Measurements from ENCODE around the gene S100Z.
"Not testable (repeated sequence)": the region's sequence is repeated elsewhere in the genome, so short reads cannot be mapped to it uniquely, and the experiment has no call there.

S100Z gene

DNA sequence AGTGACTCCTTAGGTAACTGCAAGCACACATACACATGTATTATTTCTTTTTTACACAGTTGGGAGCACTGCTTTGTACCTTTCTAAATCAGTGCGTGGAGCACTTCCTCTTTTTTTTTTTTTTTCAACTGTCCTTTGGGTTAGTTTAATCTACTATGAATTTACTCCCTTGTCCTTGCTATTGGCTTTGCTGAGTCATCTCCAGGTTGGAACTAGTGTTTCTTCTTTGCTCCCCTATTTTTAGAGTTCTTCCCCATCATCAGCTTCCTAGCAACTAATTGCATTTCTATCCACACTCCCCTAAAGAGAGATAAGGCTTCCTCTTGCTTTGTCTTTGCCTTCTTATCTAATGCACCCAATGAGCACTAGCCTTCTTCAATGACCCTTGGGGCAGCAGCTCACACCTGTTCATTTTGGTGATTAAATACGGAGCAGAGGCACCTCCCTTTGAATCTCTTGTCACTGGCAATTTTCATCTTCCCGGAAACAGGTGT, 24.3 kb downstream of the S100Z start:
- no peak for DNase-seq (ENCODE audit: low read depth)

DNA sequence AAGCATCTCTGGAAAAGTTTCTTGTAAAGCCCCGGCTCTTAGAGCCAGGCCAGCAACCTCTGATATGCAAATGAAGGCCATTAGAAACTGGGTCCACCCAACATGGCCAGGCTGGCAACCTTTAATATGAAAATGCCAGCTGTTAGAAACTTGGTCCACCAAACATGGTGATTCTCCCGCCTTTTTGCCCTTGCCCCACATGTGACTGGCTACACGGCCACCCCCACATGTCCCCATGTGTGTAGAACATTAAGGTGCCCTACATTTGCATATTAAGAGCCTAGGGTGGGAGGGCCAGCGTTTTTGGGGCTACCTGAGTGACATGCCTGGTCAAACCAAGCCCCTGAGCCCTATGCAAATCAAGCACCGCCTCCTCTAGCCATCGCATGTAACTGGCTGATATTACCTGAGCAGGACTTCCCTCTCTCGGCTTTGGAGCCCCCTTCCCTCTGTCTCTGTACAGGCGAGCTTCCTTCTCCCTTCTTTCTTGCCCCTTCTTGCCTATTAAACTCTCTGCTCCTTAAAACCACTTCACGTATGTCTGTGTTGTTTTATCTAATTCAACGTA, 39.0 kb downstream of the S100Z start:
- no peak for DNase-seq (ENCODE audit: low read depth)

DNA sequence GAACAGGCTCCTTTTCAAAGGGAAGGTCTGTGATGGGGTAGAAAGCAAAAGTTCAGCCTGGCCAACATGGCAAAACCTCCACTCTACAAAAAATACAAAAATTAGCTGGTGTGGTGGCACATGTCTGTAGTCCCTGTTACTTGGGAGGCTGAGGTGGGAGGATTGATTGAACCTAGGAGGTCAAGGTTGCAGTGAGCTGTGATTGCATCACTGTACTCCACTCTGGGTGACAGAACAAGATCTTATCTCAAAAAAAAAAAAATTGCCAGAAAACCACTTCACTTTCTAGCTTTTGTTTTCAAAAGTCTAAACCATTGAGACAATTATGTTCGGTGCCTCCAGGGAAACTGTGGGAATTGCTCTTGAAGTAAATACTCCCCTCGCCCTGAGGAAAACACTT, 43.5 kb downstream of the S100Z start:
- no peak for DNase-seq (ENCODE audit: low read depth)

DNA sequence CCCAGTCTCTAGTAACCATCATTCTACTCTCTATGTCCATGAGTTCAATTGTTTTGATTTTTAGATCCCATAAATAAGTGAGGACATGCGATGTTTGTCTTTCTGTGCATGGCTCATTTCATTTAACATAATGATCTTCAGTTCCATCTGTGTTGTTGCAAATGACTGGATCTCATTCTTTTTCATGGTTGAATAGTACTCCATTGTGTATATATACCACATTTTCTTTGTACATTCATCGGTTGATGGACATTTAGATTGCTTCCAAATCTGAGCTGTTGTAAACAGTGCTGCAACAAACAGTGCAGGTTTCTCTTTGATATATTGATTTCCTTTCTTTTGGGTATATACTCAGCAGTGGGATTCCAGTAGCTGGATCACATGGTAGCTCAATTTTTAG, 46.4 kb downstream of the S100Z start:
- no peak for DNase-seq (ENCODE audit: low read depth)

DNA sequence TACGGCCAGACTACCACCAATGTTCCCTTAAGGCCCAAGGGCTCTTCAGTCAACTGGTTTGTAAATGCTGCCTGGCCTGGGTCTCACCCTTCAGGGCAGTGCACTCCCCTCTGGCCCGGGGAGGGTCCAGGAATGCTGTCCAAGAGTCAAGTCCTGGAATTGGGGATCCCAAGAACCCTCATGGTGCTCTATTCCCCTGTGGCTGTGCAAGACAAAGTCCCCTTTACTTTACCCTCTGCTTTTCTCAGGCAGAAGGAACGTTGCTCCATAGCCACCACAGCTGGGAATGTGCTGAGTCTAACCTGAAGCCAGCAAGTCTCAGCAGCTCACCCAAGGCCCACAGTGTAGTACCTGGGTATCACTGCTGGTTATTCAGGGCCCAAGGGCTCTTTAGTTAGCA, 51.7 kb downstream of the S100Z start:
- DNase-seq (ENCODE audit: low read depth), result no peak

DNA sequence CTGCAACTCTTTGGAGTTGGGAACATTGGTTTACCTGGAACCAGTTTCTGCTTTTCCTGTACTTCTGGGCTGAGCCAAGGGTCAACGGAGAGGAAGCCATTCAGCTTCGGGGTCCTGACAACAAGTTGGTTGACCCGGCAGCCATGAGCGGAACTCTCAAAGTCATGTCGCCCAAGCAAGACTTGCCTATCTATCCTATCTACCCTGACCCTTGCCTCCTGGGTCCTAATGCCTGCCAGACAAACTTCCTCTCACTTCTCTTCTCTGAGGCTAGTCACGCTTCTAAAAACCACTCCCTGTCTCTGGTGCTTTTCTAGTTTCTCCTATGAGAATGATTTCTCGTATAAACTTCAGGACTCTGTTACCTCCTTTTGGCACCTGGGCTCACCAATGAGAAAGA, 58.4 kb downstream of the S100Z start:
- no peak for DNase-seq (ENCODE audit: low read depth)

DNA sequence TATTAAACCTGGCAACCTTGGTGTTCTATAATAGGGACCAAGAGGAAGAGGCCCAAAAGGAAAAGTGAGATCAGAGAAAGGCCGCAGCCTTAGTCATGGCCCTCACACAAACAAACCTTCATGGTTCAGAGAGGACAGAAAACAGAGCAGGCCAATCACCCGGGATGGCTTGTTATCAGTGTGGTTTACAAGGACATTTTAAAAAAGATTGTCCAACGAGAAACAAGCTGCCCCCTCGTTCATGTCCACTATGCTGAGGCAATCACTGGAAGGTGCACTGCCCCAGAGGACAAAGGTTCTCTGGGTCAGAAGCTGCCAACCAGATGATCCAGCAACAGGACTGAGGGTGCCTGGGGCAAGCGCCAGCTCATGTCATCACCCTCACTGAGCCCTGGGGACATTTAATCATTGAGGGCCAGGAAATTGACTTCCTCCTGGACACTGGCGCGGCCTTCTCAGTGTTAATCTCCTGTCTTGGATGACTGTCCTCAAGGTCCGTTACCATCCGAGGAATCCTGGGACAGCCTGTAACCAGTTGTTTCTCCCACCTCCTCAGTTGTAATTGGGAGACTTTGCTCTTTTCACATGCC, 60.6 kb downstream of the S100Z start:
- not testable (repeated sequence) for DNase-seq (ENCODE audit: low read depth)

DNA sequence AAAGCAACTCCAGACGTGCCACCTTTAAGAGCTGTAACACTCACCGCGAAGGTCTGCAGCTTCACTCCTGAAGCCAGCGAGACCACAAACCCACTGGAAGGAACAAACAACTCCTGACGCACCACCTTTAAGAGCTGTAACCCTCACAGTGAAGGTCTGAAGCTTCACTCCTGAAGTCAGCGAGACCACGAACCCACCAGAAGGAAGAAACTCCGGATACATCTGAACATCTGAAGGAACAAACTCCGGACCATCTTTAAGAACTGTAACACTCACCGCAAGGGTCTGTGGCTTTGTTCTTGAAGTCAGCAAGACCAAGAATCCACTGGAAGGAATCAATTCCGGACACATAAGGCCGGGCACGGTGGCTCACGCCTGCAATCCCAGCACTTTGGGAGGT, 64.9 kb downstream of the S100Z start:
- not testable (repeated sequence) for DNase-seq (ENCODE audit: low read depth)

DNA sequence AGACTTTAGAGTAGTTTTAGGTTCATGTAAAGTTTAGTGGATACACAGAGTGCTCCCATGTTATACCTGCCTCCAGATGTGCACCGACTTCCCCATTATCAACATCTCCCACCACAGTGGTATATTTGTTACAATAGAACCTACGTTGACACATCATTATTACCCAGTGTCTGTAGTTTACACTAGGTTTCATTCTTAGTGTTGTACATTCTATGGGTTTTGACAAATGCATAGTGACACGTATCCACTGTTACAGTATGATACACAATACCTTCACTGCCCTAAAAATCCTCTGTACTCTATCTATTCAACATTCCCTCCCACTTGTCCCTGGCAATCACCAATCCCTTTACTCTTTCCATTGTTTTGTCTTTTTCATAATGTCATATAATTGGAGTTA, 68.7 kb downstream of the S100Z start:
- no peak for DNase-seq (ENCODE audit: low read depth)

DNA sequence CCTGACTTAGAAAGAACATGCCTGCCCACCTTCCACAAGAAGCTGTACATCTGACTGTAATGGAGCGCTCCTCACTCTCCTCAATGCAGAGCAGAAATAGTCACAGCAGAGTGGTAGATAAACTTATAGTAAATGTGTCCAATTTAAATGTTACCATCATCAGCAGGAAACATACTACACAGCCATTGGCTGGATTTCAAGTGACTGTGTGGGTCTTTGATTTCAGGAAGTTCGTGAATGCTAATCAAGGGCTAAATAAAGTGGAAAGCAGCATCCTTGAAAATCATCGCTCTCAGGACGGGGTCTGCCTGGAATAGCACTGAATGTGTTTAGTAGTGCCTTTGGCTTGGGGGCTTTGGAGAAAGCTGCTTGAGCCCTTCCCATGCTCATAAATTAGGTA, 70.7 kb downstream of the S100Z start:
- no peak for DNase-seq (ENCODE audit: low read depth)

DNA sequence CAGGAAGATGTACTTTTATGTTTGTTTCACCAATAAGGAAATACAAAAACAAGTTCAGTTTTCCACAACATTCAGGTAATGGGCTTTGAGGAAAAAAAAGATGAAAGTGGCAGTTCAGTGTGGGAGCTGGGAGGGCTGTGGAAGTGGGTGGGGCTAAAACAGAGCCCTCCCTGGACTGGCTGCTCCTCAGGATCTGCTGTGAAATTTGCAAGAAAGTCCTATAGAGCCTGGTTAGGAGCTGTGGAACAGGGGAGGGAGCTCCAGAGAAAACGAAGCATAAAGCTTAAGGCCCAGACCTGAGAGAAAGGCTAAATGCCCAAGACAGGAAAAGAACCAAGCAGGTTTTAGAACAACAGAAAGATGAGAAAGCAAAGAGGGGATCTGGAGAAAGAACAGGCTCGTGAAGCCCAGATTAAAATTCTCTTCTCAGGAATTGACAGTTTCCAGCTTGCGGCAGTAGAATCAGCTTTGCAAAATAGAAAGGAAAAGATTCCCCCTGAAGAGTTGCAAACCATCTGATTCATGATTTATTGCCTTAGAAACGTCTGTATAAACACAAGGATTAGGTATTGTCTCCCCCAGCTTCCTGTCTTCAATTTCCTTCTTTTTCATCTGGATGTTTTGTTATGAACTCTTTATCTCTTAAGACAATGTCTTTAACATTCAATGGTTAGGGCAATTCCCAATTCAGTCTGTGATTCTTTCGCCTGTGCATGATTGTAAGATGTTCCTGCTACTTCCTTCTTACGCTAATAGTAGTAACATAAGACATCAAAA, 76.7 kb downstream of the S100Z start:
- DNase-seq (ENCODE audit: low read depth), result no peak

DNA sequence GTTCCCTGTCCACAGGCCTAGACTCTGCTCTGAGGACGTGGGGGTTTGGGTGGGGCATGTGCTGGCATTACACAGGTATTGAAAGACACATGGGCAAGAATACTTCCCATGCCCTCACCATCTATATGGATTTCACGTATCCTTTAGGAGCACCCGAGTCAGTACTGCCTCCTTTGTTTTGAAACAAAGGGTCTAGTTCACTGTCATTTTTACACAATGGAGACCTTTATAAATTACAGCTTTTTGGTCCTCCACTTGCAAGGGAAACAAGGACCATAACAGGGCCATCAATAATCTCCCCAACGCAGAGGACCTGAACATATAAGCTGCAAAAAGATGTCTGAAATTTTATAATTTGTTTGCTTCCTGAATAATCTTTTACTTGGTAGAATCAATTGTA, 78.1 kb downstream of the S100Z start:
- DNase-seq (ENCODE audit: low read depth), result no peak

DNA sequence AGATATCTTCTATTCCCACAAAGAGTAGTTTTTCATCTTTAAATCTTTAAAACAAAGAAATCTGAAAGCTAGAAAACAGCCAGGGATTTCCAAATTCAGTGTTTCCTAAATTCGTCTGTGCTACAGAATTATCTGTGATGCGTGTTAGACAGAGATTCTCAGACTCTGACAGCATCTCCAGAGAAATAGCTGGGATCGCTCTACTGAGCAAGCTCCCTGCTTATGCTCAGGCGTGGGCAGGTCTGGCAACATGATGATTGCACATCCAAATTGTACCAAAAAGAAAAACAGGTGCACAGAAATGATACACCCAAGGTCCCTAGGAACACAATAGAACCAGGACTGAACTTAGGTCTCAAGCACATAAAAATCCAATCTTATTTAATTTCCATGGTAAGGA, 80.3 kb downstream of the S100Z start:
- no peak for DNase-seq (ENCODE audit: low read depth)

DNA sequence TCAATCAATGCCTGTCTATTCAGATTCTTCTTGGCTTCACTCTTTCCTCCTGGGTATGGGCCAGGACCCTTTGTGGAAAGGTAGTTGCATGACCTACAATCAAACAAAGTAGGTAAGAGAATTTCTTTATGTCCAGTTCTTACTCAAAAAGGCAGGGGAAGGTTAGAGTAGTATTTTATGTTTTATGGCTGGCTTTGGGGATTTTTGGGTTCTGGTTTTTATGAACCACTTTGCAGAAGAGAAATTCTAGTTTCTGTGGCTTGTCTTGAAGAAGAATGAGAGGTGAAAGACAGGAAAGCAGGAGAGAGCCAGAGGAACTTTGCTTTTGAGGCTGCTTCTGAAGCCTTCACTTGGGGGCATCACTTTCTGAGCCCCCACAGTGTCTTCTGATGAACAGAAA, 88.4 kb downstream of the S100Z start:
- no peak for DNase-seq (ENCODE audit: low read depth)

DNA sequence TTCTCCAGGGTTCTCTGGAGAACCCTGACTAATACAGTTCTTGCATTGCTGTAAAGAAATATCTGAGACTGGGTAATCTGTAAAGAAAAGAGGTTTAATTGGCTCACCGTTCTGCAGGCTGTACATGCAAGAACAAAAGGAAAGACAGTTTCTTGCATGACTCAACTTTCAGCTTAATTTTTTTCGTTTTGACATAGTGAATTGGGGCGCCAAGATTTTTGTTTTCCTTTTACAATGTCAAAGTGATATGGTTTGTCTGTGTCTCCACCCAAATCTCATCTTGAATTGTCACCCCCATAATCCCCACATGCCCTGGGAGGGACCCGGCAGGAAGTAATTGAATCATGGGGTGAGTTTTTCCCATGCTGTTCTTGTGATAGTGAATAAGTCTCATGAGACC, 91.2 kb downstream of the S100Z start:
- DNase-seq (ENCODE audit: low read depth), result no peak

DNA sequence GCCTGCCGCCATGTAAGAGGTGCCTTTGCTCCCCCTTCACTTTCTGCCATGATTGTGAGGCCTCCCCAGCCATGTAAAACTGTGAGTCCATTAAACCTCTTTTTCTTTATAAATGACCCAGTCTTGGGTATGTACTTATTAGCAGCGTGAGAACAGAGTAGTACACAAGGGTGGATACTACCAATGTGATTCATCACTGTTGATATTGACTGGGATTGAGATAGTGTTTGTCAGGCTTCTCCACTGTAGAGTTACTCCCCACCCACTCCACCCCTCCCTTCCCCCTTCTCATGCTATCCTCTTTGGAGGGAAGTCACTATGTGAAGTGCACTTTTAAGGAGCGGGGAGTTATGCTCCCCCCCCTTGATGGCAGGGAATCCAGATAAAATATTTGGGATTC, 91.6 kb downstream of the S100Z start:
- DNase-seq (ENCODE audit: low read depth), result no peak

DNA sequence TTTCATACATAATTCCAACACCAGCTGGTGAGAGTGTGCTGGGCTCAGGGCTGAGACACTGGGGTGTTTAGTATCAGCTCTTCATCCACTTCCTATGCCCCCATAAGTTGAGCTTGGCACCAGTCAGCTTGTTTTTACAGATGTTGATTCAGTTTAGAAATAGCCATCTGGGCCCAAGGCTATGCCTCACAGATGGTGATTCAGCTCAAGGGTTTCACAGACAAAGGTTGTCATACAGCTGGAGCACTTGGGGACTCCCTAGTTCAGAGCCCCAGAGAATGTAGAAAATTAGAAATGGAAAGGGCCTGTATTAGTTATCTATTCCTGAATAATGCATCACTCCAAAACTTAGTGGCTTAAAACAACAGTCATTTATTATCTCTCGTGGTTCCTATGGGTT, 92.8 kb downstream of the S100Z start:
- DNase-seq (ENCODE audit: low read depth), result no peak

DNA sequence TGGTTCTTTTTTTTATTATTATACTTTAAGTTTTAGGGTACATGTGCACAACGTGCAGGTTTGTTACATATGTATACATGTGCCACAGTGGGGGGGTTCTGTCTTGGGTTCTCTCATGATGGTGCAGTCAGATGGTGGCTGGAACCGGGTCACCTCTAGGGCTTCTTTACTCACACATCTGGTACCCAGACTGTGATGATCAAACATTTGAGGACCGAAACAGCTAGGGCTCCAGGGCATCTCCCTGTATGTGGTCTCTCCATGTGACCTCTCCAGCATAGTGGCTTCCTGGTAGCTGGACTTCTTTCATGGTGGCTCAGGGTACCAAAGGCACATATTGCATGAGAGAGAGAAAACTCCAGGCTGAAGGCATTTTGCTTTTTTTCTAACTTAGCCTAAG, 93.2 kb downstream of the S100Z start:
- no peak for DNase-seq (ENCODE audit: low read depth)

DNA sequence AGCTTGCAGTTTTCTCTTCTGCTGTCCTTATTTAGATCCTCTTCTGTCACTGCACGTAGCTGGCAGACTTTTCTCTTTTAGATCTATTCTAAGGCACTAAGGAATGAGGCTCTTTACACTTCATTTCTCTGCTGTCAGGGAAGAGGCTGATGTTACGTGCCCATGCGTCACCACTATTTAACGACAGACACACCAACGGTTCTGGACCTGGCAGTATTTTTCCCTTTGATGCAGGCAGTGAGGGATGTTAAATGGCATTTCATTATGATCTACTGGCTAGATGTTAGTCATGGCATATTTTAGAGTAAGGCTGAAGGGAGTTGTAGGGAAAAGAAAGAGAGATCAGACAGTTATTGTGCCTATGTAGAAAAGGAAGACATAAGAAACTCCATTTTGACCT, 94.8 kb downstream of the S100Z start:
- no peak for DNase-seq (ENCODE audit: low read depth)

DNA sequence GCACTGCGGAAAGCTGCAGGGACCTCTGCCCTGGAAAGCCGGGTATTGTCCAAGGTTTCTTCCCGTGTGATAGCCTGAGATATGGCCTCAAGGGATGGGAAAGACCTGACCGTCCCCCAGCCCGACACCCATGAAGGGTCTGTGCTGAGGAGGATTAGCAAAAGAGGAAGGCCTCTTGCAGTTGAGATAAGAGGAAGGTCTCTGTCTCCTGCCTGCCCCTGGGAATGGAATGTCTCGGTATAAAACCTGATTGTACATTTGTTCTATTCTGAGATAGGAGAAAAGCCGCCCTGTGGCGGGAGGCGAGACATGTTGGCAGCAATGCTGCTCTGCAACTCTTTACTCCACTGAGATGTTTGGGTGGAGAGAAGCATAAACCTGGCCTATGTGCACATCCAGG, 95.4 kb downstream of the S100Z start:
- DNase-seq (ENCODE audit: low read depth), result not testable (repeated sequence)

DNA sequence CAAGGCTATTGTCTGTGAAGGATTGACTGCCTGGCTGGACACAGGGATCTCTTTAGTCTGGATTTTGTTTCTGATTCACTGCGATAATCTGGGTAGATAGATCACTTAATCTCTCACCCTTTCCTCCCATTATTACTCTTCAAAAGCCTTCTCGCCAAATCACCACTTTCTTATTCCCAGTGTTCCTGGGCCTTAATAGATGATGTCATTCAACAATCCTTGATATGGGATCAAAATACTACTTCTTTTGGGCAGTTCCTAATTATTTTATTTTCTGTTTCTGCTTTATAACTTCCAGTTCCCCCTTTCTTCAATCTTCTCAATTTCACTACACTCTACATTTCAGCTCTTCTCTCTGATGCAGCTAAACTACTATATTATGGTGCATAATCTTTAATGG, 96.3 kb downstream of the S100Z start:
- no peak for DNase-seq (ENCODE audit: low read depth)

DNA sequence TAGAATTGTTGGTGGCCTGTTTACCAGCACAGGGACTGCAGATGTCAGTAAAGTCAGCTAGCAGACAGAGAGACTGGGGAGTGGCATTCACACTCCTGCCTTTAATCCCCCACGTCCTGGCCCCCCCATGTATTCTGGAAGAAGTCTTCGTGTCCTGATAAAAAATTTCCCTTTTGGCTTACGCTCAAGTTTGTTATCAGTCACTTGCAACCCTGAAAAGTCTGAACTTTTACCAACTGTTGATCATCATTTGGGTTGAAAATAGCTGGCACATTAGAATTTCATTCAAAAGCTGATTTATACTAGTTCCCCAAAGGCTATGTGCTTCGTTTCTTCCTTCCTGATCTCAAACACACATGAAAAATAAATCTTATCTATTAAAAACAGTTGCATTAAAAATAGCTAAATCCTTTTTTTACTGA, 97.3 kb downstream of the S100Z start:
- DNase-seq (ENCODE audit: low read depth), result no peak

DNA sequence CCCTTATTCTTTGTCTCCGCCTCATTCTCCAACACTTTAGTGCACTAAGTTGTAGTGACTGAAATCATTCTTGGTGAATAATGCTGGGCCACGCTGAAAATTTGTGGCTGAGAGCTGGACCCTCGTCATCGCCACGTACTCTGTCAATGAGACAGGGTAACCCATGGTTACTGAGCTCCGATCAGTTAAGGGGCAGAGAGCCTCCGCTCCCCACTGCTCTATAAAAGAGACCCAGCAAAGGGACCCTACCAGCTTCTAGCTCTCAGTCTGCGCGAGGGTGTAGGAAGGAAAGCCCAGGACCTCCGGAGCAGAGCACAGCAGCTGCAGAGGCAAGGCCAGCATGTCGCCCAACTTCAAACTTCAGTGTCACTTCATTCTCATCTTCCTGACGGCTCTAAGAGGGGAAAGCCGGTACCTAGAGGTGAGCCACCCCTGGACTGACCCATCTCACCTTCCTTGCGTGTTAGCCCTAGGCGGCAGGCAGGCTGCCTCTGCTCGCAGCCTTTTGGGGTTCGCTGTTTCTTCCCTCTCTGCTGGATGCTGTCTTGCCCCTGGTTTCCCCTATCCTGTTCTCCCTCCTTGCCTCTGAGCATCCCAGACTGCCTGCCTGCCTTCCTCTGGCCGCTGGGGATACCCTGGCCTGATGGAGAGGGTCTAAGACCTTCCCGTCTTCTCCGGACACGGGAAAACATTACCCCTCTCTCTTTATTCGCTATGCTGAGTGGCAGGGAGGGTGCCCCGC, 103.2 kb downstream of the S100Z start, which contains the start of gene CRHBP:
CRHBP (plus strand) TSS at position 251 of the 742 bp plus-strand sequence; CDS start at position 341, 90 bp downstream.
- no peak for DNase-seq (ENCODE audit: low read depth)

Data from stimulated activated CD8-positive, alpha-beta memory T cell treated with anti-CD3 and anti-CD28 coated beads, Interleukin-7, amount 100 ng/mL, for 24 hours (primary cell).